Stimulated activated CD8-positive, alpha-beta memory T cell treated with anti-CD3 and anti-CD28 coated beads, Interleukin-4, amount 100 ng/mL, for 4 hours (primary cell): ENCODE data around the gene PPP2R5D.

Experiments
- DNase-seq, 2 donors: peaks; one replicate each; pipeline ENCODE4 v3.0.0-alpha.2; 2020; ENCODE audit warnings: low read depth in 2 of 2, low spot score in 1 of 2

Gene PPP2R5D

GRCh38 chr6:42963179-42963854 is 21.1 kb upstream of the PPP2R5D start:
- DNase-seq = no peak

- DNase-seq = no peak
Measured at GRCh38 chr6:42963855-42964605, 20.3 kb upstream of the PPP2R5D start.

GRCh38 chr6:42966571-42966970 is 17.8 kb upstream of the PPP2R5D start:
- DNase-seq = no peak

GRCh38 chr6:42967228-42967627 is 17.1 kb upstream of the PPP2R5D start:
- DNase-seq = no peak

GRCh38 chr6:42968126-42968701 is 16.2 kb upstream of the PPP2R5D start:
- DNase-seq = no peak

- DNase-seq = no peak
Measured at GRCh38 chr6:42968783-42969182, 15.6 kb upstream of the PPP2R5D start.

- no peak for DNase-seq
Measured at GRCh38 chr6:42969431-42969830, 14.9 kb upstream of the PPP2R5D start.

- no peak for DNase-seq
Measured at GRCh38 chr6:42969934-42970333, 14.4 kb upstream of the PPP2R5D start.

GRCh38 chr6:42970871-42971612 is 13.3 kb upstream of the PPP2R5D start:
- no peak for DNase-seq

GRCh38 chr6:42971746-42972327 is 12.5 kb upstream of the PPP2R5D start:
- no peak for DNase-seq

- no peak for DNase-seq
Measured at GRCh38 chr6:42973926-42974325, 10.4 kb upstream of the PPP2R5D start.

GRCh38 chr6:42974919-42975505 is 9.4 kb upstream of the PPP2R5D start:
- DNase-seq = no peak

- DNase-seq = no peak
Measured at GRCh38 chr6:42978487-42978838, 5.9 kb upstream of the PPP2R5D start.

GRCh38 chr6:42978839-42979522 is 5.4 kb upstream of the PPP2R5D start, which contains the start of gene PEX6:
Gene PEX6 (minus strand): TSS chr6:42979181. CDS start chr6:42979150, 31 bp downstream.
- DNase-seq = peak; percentile 76 to 87

- DNase-seq = no peak
Measured at GRCh38 chr6:42979523-42980177, 4.7 kb upstream of the PPP2R5D start.

- no peak for DNase-seq
Measured at GRCh38 chr6:42981836-42982235, 2.5 kb upstream of the PPP2R5D start.

- no peak for DNase-seq
Measured at GRCh38 chr6:42984924-42985475, 630 bp downstream of the PPP2R5D start.

- no peak for DNase-seq
Measured at GRCh38 chr6:42987533-42988451, 3.4 kb downstream of the PPP2R5D start.
